ENCODE results near the gene HEG1. TPM values are rescaled to one million over a fixed set of nuclear protein-coding genes. Genes with fewer than 3 reads are reported as not detected.

The HEG1 gene
- total and polyA plus RNA-seq, 12 donors: 12.2 to 186 (median 122) TPM

DNA sequence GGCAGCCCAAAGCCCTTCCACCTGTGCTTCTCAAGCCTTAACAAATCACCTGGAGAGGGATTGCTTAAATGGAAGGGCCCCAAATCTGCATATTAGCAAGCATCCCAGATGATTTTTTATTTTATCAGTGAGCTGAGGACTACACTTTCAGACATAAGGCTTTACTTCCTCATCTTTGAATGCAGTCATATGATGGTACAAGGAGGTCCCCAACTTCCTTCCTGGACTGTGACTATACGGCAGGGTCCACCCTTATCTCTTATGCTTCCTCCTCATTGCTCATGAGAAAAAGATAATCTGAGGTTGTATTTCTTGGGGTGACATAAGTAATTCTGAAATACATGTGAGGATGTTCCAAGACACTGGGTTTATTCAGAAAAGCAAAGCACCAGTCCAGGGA lies 13.7 kb upstream of the HEG1 start:
- peak in 1 of 8 donors; percentile 6 for ATAC-seq
- WGBS, 2 donors: 44 to 66% methylated on average over 1 of the region's 1 CpG
- H3K4me3 ChIP-seq: no peak overlapping the region
- TF ChIP-seq, protein P1, sequence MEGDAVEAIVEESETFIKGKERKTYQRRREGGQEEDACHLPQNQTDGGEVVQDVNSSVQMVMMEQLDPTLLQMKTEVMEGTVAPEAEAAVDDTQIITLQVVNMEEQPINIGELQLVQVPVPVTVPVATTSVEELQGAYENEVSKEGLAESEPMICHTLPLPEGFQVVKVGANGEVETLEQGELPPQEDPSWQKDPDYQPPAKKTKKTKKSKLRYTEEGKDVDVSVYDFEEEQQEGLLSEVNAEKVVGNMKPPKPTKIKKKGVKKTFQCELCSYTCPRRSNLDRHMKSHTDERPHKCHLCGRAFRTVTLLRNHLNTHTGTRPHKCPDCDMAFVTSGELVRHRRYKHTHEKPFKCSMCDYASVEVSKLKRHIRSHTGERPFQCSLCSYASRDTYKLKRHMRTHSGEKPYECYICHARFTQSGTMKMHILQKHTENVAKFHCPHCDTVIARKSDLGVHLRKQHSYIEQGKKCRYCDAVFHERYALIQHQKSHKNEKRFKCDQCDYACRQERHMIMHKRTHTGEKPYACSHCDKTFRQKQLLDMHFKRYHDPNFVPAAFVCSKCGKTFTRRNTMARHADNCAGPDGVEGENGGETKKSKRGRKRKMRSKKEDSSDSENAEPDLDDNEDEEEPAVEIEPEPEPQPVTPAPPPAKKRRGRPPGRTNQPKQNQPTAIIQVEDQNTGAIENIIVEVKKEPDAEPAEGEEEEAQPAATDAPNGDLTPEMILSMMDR (IDR thresholded peaks at IDR 0.05): no peak
- H3K36me3 ChIP-seq: no peaks in the 10 kb centered on the region
- H3K27ac ChIP-seq: no peak overlapping the region
- H3K9me3 ChIP-seq: no peaks in the 10 kb centered on the region
- peaks cover 0 to 16% (median 3%) of the 10 kb centered on the region in 9 donors for H3K4me1 ChIP-seq
- DNase-seq: no peak
- H3K27me3 ChIP-seq: no peaks in the 10 kb centered on the region
- intact Hi-C loops (cut with DNase I): no loop called here

DNA sequence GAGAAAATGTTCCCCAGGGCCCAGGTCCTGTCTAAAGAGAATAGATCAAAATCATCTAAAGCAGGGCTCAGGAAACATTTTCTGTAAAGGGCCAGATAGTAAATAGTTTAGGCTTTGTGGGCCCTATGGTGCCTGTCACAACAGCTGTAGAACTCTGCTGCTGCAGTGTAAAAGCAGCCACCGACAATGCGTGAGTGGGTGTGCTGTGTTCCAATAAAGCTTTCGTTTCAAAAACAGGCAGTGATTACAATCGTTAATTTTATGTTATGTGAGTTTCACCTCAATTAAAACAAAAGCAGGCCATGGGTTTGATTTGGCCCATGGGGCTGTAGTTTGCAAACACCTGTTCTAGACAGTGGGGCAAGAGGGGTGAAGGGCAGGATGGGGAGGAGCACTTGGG lies 12.5 kb upstream of the HEG1 start:
- no peak for ATAC-seq
- Histone ChIP-seq H3K27ac (no peak overlapping the region), H3K4me1 (peaks cover 3 to 20% (median 9%) of the 10 kb centered on the region in 9 donors), H3K9me3 (no peaks in the 10 kb centered on the region), H3K27me3 (no peaks in the 10 kb centered on the region), H3K36me3 (no peaks in the 10 kb centered on the region), H3K4me3 (no peak overlapping the region)
- TF ChIP-seq, protein P1 (IDR thresholded peaks at IDR 0.05): no peak
- WGBS, 2 donors: 94 to 97% methylated on average over 4 of the region's 4 CpGs
- no peak for DNase-seq
- intact Hi-C loops (cut with DNase I): no loop called here

DNA sequence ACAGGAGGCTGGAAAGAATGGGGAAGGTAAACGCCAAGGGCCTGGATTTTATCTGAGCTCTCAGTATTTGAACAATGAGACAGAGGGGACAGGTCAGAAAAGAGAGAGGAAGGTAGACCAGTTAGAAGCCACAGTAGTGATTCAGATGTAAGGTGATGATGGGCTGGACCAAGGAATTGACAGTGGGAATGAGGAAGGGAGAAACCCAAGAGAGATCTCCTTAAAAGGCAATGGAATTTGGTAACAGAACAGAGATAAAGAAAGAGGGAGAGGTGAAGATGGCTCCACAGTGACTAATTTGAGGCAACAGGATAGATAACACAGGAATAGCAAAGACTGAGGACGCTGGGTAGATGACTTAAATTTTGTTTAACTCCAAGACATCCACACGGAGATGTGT lies 11.4 kb upstream of the HEG1 start:
- no peaks in the 10 kb centered on the region for H3K9me3 ChIP-seq
- no peak overlapping the region for H3K27ac ChIP-seq
- TF ChIP-seq, protein P1 (IDR thresholded peaks at IDR 0.05): no peak
- H3K4me3 ChIP-seq: no peak overlapping the region
- H3K36me3 ChIP-seq: no peaks in the 10 kb centered on the region
- 76 to 79% methylated on average over 3 of the region's 3 CpGs for WGBS, 2 donors
- ATAC-seq (no peak), DNase-seq (no peak)
- intact Hi-C loops (cut with DNase I): no loop called here
- H3K4me1 ChIP-seq: peaks cover 10 to 27% (median 17%) of the 10 kb centered on the region in 9 donors
- H3K27me3 ChIP-seq: no peaks in the 10 kb centered on the region

DNA sequence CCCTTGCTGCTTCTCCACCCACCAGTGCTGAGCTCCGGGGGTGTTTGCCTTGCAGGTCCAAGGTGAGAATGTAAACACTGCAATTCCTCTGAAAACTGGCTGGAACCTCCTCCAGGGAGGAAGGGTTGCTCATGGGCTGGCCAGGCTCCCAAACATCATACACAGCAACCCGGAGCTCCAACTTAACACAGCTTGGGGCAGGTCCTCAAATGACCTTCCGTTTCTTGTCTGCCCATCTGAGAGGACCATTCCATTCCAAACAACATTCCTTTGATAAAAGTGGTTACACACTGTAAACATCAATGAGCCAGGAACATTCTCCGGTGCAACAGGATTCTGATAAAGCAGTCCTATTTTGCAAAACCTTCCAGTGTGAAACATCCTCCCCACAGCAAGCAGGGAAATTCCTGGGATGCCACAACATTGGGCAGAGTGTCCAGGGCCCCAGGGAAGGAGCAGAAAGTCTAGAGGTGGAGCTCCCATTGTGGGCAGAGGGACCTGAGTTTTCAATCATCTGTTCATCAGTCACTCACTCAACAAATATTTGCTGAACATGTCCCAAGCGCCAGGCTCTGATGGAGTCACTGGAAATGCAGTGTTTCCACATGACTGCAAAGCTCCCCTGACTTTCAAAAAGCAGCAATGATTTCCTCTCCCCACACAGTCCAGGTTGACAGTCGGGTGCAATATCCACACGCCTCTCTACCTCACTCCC lies 7.3 kb upstream of the HEG1 start:
- Histone ChIP-seq H3K9me3 (no peaks in the 10 kb centered on the region), H3K4me3 (no peak overlapping the region), H3K36me3 (no peaks in the 10 kb centered on the region), H3K4me1 (peaks cover 15 to 59% (median 44%) of the 10 kb centered on the region in 9 donors), H3K27ac (peak overlapping the region in 9 of 10 donors; percentile 20 to 89 (median 85)), H3K27me3 (no peaks in the 10 kb centered on the region)
- 25 to 29% methylated on average over 7 of the region's 7 CpGs for WGBS, 2 donors
- peak; percentile 7 to 82 (median 45) for ATAC-seq
- TF ChIP-seq, protein P1 (IDR thresholded peaks at IDR 0.05): no peak
- peak; percentile 33 to 41 for DNase-seq
- intact Hi-C loops (cut with DNase I): loop anchor here in 3 of 10 donors (5.0 kb wide), 2 partner anchors 66 to 79 kb away; no protein-coding TSS in a partner anchor
